ENCODE results near the gene PDZRN4. TPM values are rescaled to one million over a fixed set of nuclear protein-coding genes. Genes with fewer than 3 reads are reported as not detected.

Gene PDZRN4
- polyA plus RNA-seq, 2 of the 4 experiments (the other 2 are of a cell fraction), result 0.03 TPM

DNA sequence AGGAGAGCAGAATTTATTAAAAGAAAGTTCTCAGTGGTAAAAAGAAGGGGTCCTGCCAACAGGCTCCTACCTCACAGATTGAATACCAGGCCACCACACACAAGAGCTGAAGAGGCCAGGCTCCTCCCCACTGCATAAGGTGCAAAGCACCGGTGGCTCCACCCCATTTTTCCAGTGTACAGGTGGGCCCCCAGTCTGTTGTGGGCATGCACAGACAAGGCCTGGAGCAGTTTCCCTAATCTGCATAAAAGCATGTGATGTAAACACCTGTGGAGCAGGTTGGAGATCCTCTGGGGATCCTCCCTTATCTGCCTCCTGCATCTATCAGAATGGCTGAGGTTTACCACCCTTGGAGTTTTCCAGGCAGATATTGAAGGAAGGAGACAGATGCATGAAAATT, 45.7 kb upstream of the PDZRN4 start (continued):
- TF ChIP-seq, protein P1, sequence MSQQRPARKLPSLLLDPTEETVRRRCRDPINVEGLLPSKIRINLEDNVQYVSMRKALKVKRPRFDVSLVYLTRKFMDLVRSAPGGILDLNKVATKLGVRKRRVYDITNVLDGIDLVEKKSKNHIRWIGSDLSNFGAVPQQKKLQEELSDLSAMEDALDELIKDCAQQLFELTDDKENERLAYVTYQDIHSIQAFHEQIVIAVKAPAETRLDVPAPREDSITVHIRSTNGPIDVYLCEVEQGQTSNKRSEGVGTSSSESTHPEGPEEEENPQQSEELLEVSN (IDR thresholded peaks at IDR 0.05; ENCODE audit: borderline replicate concordance, low read depth), result no peak
- no peak for TF ChIP-seq CBX2 (IDR thresholded peaks at IDR 0.05; ENCODE audit: borderline replicate concordance, low read depth)

DNA sequence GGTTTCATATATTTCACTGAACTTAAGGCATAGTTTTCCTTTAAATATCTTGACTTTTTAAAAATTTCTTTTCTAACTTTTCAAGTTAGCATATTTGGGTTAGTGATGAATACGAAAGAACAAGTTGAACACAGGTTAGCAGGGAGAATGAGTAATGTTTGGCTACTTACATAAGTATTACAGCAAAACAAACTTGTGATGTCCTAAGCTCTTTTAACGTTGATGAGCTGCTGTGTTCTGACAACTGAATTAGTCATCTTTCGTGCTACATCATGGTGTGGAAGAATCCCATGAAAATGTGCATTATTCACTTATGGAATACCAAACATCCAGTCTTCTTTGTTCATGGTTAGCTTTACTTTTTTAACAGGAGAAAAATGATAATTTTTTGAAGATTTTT, 36.3 kb upstream of the PDZRN4 start:
- WGBS (ENCODE audit: missing lambda C conversion rate), result 4% methylated on average over 3 of the region's 3 CpGs
- Histone ChIP-seq H3K4me3 (no peak overlapping the region), H3K27ac (peak overlapping the region in 1 of 2 experiments; percentile 41; a peak in 1 of 6 replicates), H3K9me3 (no peaks in the 10 kb centered on the region), H3K4me1 (peaks cover 14% of the 10 kb centered on the region), H3K4me2 (peak overlapping the region; percentile 49)
- ChIA-PET CTCF (interaction anchor here (0.6 kb wide), 2 partner anchors 156 to 854 kb away, joined by 3 to 4 read pairs; no protein-coding TSS in a partner anchor), POLR2A (no interaction called here)
- peak; percentile 84 to 98 for ATAC-seq
- TF ChIP-seq POLR2A (IDR thresholded peaks at IDR 0.05; ENCODE audit: low read length), result no peak
- TF ChIP-seq CEBPB (IDR thresholded peaks at IDR 0.05), result peak; percentile 39 to 55; a peak in 3 of 4 replicates
- no peak for TF ChIP-seq CBX8 (IDR thresholded peaks at IDR 0.05)
- no peak for TF ChIP-seq FOSB (CRISPR knock-in tag; IDR thresholded peaks at IDR 0.05)
- TF ChIP-seq FOSL2 (IDR thresholded peaks at IDR 0.05), result peak; percentile 76
- peak; percentile 86 for TF ChIP-seq FOSL2 (CRISPR knock-in tag; IDR thresholded peaks at IDR 0.05)
- TF ChIP-seq HEYL (CRISPR knock-in tag; IDR thresholded peaks at IDR 0.05), result no peak
- no peak for TF ChIP-seq EHF (CRISPR knock-in tag; IDR thresholded peaks at IDR 0.05)
- peak; percentile 78 for TF ChIP-seq JUNB (IDR thresholded peaks at IDR 0.05)
- no peak for TF ChIP-seq RARB (CRISPR knock-in tag; IDR thresholded peaks at IDR 0.05)
- no peak for TF ChIP-seq MAZ (IDR thresholded peaks at IDR 0.05; ENCODE audit: borderline replicate concordance, low read depth, low read length)
- no peak for TF ChIP-seq MAFK (IDR thresholded peaks at IDR 0.05; ENCODE audit: partially characterized antibody)
- no peak for TF ChIP-seq GATA3 (IDR thresholded peaks at IDR 0.05; ENCODE audit: borderline replicate concordance)
- no peak for TF ChIP-seq ZC3H11A (IDR thresholded peaks at IDR 0.05)
- TF ChIP-seq RFX5 (IDR thresholded peaks at IDR 0.05), result no peak
- no peak for TF ChIP-seq BHLHE40 (IDR thresholded peaks at IDR 0.05; ENCODE audit: low read depth, low read length)
- TF ChIP-seq, protein P2, sequence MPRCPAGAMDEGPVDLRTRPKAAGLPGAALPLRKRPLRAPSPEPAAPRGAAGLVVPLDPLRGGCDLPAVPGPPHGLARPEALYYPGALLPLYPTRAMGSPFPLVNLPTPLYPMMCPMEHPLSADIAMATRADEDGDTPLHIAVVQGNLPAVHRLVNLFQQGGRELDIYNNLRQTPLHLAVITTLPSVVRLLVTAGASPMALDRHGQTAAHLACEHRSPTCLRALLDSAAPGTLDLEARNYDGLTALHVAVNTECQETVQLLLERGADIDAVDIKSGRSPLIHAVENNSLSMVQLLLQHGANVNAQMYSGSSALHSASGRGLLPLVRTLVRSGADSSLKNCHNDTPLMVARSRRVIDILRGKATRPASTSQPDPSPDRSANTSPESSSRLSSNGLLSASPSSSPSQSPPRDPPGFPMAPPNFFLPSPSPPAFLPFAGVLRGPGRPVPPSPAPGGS (IDR thresholded peaks at IDR 0.05), result no peak
- TF ChIP-seq, protein P3, sequence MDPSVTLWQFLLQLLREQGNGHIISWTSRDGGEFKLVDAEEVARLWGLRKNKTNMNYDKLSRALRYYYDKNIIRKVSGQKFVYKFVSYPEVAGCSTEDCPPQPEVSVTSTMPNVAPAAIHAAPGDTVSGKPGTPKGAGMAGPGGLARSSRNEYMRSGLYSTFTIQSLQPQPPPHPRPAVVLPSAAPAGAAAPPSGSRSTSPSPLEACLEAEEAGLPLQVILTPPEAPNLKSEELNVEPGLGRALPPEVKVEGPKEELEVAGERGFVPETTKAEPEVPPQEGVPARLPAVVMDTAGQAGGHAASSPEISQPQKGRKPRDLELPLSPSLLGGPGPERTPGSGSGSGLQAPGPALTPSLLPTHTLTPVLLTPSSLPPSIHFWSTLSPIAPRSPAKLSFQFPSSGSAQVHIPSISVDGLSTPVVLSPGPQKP (IDR thresholded peaks at IDR 0.05; ENCODE audit: low read depth, low read length), result no peak
- TF ChIP-seq, protein P4, sequence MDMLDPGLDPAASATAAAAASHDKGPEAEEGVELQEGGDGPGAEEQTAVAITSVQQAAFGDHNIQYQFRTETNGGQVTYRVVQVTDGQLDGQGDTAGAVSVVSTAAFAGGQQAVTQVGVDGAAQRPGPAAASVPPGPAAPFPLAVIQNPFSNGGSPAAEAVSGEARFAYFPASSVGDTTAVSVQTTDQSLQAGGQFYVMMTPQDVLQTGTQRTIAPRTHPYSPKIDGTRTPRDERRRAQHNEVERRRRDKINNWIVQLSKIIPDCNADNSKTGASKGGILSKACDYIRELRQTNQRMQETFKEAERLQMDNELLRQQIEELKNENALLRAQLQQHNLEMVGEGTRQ (IDR thresholded peaks at IDR 0.05), result no peak
- no peak for TF ChIP-seq POLR2AphosphoS2 (conservative IDR thresholded peaks at IDR 0.05; ENCODE audit: low read length)
- FAIRE-seq, result peak; percentile 84
- peak; percentile 43 to 76 for DNase-seq (ENCODE audit: low read depth in 1 of 2, low spot score in 1 of 2)

DNA sequence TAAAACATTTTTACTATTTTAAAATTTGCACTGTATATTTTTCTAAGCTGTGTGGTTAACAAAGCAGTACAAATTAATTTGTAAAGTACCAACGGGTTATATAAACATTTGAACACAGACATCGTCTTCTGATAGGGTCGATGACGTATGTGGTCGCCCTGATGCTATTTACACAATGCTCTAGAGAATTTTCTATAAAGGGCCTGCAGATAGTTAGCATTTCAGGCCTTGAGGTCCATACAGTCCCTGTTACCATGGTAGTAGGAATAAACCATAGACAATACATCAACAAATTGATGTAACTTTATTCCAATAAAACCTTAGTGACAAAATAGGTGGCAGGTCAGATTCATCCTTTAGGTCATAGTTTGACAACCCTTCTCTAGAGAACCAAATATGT, 25.7 kb upstream of the PDZRN4 start:
- ATAC-seq (no peak), FAIRE-seq (no peak), DNase-seq (ENCODE audit: low read depth in 1 of 2, low spot score in 1 of 2) (no peak)
- Histone ChIP-seq H3K4me2 (no peak overlapping the region), H3K9me3 (no peaks in the 10 kb centered on the region), H3K4me1 (no peaks in the 10 kb centered on the region), H3K4me3 (no peak overlapping the region), H3K27ac (no peak overlapping the region)
- POLR2A ChIA-PET, result no interaction called here
- CTCF ChIA-PET, result no interaction called here
- WGBS (ENCODE audit: missing lambda C conversion rate), result 43% methylated on average over 5 of the region's 5 CpGs
- TF ChIP-seq, protein P4 (IDR thresholded peaks at IDR 0.05), result no peak
- TF ChIP-seq PHF8 (IDR thresholded peaks at IDR 0.05; ENCODE audit: borderline replicate concordance, low read depth) (no peak), TP53 (CRISPR knock-in tag; IDR thresholded peaks at IDR 0.05) (no peak), HDAC2 (IDR thresholded peaks at IDR 0.05) (no peak), FOSL2 (IDR thresholded peaks at IDR 0.05) (no peak), FOSL2 (CRISPR knock-in tag; IDR thresholded peaks at IDR 0.05) (no peak), NPAS2 (CRISPR knock-in tag; IDR thresholded peaks at IDR 0.05; ENCODE audit: borderline replicate concordance) (no peak), CBX8 (IDR thresholded peaks at IDR 0.05) (no peak), MAZ (IDR thresholded peaks at IDR 0.05; ENCODE audit: borderline replicate concordance, low read depth, low read length) (no peak), ESRRA (IDR thresholded peaks at IDR 0.05; ENCODE audit: borderline replicate concordance, low read length) (no peak), POLR2A (IDR thresholded peaks at IDR 0.05; ENCODE audit: low read length) (no peak), ZSCAN20 (CRISPR knock-in tag; IDR thresholded peaks at IDR 0.05) (no peak)
- TF ChIP-seq, protein P5, sequence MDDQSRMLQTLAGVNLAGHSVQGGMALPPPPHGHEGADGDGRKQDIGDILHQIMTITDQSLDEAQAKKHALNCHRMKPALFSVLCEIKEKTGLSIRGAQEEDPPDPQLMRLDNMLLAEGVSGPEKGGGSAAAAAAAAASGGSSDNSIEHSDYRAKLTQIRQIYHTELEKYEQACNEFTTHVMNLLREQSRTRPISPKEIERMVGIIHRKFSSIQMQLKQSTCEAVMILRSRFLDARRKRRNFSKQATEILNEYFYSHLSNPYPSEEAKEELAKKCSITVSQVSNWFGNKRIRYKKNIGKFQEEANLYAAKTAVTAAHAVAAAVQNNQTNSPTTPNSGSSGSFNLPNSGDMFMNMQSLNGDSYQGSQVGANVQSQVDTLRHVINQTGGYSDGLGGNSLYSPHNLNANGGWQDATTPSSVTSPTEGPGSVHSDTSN (IDR thresholded peaks at IDR 0.05), result no peak
- TF ChIP-seq, protein P6, sequence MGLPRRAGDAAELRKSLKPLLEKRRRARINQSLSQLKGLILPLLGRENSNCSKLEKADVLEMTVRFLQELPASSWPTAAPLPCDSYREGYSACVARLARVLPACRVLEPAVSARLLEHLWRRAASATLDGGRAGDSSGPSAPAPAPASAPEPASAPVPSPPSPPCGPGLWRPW (IDR thresholded peaks at IDR 0.05), result no peak
